Measurements from ENCODE around the gene SLC1A4.

SLC1A4 gene

DNA sequence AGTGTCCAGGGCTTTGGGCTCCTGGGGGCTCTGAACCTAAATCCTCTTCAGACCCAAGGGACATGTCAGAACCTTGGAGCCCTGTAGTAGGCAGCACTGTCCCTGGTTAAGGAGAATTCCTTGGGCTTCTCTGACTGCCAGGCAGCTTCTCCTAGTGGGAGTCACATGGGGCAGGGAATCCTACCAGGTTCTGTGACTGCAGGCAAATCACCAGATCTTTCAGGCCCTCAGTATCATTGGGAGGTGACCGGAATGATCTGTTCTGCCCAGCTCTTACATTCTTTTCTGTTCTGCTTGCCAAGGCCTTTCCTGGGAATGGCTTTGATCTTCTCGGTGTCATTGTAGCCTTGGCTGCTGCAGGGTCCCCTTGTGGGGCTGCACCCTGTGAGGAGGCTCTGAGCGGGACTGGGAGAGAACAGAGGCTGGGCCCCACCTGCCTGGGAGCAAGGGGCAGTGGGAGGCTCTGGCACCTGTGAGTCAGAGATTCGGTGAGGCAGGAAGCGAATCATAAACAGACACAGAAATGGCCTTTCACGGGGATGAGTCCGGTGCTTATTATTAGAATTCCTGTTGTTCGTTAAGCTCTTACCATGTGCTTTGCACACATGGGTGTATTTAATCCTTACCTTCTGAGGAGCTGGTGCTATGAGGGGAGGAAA is 81.1 kb downstream of the SLC1A4 start:
- H3K9ac ChIP-seq (ENCODE audit: low read length): peak overlapping the region; percentile 53
- peak overlapping the region in 1 of 2 experiments; percentile 68 for H3K18ac ChIP-seq (ENCODE audit: low read depth in 1 of 2, low read length in 2 of 2)
- peak overlapping the region in 1 of 2 experiments; percentile 52 for H3K4ac ChIP-seq (ENCODE audit: low read depth in 1 of 2, low read length in 2 of 2)
- no peak overlapping the region for H3K14ac ChIP-seq (ENCODE audit: low read length in 2 of 2)
- DNase-seq: peak; percentile 62
- H2BK120ac ChIP-seq (ENCODE audit: low read depth, low read length): no peak overlapping the region
- H2AK5ac ChIP-seq (ENCODE audit: low read length, severe bottlenecking): peak overlapping the region; percentile 49
- peaks cover 36% of the 10 kb centered on the region for H3K79me1 ChIP-seq (replicated peaks; ENCODE audit: low read length, poor library complexity, severe bottlenecking)
- peak overlapping the region; percentile 71 for H2BK15ac ChIP-seq (ENCODE audit: low read depth, poor library complexity, severe bottlenecking)
- H3K36me3 ChIP-seq (ENCODE audit: control insufficient read depth in 1 of 2, insufficient read depth in 2 of 2, low read depth in 1 of 2, low read length in 2 of 2): peaks cover 41 to 62% of the 10 kb centered on the region in 2 experiments
- no peaks in the 10 kb centered on the region for H3K27me3 ChIP-seq (ENCODE audit: control insufficient read depth in 1 of 2, insufficient read depth in 1 of 2, low read length in 2 of 2)
- no peak overlapping the region for H2BK12ac ChIP-seq (ENCODE audit: low read length in 2 of 2)
- no peak overlapping the region for H4K91ac ChIP-seq (ENCODE audit: low read length)
- no peaks in the 10 kb centered on the region for H3K9me3 ChIP-seq (ENCODE audit: control insufficient read depth, low read length)
- no peak overlapping the region for H2BK5ac ChIP-seq (ENCODE audit: low read depth, low read length, poor library complexity, severe bottlenecking)
- H3K4me2 ChIP-seq (ENCODE audit: low read length, poor library complexity, severe bottlenecking): no peak overlapping the region
- H2AFZ ChIP-seq (ENCODE audit: low read depth, low read length): no peak overlapping the region
- H3K27ac ChIP-seq (ENCODE audit: low read length, poor library complexity, severe bottlenecking): peak overlapping the region; percentile 11
- WGBS: 32% methylated on average over 8 of the region's 8 CpGs
- no peak overlapping the region for H3K23ac ChIP-seq (ENCODE audit: low read length in 2 of 2)
- H3K4me1 ChIP-seq (ENCODE audit: control insufficient read depth, insufficient read depth, low read depth, low read length): peaks cover 30% of the 10 kb centered on the region
- H4K8ac ChIP-seq (ENCODE audit: low read length): peak overlapping the region; percentile 19
- H3K4me3 ChIP-seq (ENCODE audit: insufficient read depth in 1 of 2, low read depth in 1 of 2, low read length in 2 of 2): no peak overlapping the region

- H3K14ac ChIP-seq (ENCODE audit: low read length in 2 of 2): no peak overlapping the region
- H3K79me1 ChIP-seq (replicated peaks; ENCODE audit: low read length, poor library complexity, severe bottlenecking): peaks cover 36% of the 10 kb centered on the region
- no peak overlapping the region for H3K4me2 ChIP-seq (ENCODE audit: low read length, poor library complexity, severe bottlenecking)
- H4K8ac ChIP-seq (ENCODE audit: low read length): no peak overlapping the region
- no peak for DNase-seq
- peak overlapping the region; percentile 6 for H3K27ac ChIP-seq (ENCODE audit: low read length, poor library complexity, severe bottlenecking)
- H2AK5ac ChIP-seq (ENCODE audit: low read length, severe bottlenecking): peak overlapping the region; percentile 3
- peaks cover 43 to 67% of the 10 kb centered on the region in 2 experiments for H3K36me3 ChIP-seq (ENCODE audit: control insufficient read depth in 1 of 2, insufficient read depth in 2 of 2, low read depth in 1 of 2, low read length in 2 of 2)
- H3K4me1 ChIP-seq (ENCODE audit: control insufficient read depth, insufficient read depth, low read depth, low read length): peaks cover 29% of the 10 kb centered on the region
- no peaks in the 10 kb centered on the region for H3K9me3 ChIP-seq (ENCODE audit: control insufficient read depth, low read length)
- H3K23ac ChIP-seq (ENCODE audit: low read length in 2 of 2): no peak overlapping the region
- H3K4ac ChIP-seq (ENCODE audit: low read depth in 1 of 2, low read length in 2 of 2): no peak overlapping the region
- H2AFZ ChIP-seq (ENCODE audit: low read depth, low read length): no peak overlapping the region
- no peak overlapping the region for H2BK12ac ChIP-seq (ENCODE audit: low read length in 2 of 2)
- peak overlapping the region; percentile 53 for H3K9ac ChIP-seq (ENCODE audit: low read length)
- H2BK5ac ChIP-seq (ENCODE audit: low read depth, low read length, poor library complexity, severe bottlenecking): no peak overlapping the region
- peak overlapping the region in 1 of 2 experiments; percentile 1 for H3K18ac ChIP-seq (ENCODE audit: low read depth in 1 of 2, low read length in 2 of 2)
- no peak overlapping the region for H2BK120ac ChIP-seq (ENCODE audit: low read depth, low read length)
- WGBS: 90% methylated on average over 6 of the region's 6 CpGs
- H3K27me3 ChIP-seq (ENCODE audit: control insufficient read depth in 1 of 2, insufficient read depth in 1 of 2, low read length in 2 of 2): no peaks in the 10 kb centered on the region
- H2BK15ac ChIP-seq (ENCODE audit: low read depth, poor library complexity, severe bottlenecking): no peak overlapping the region
- H4K91ac ChIP-seq (ENCODE audit: low read length): no peak overlapping the region
- H3K4me3 ChIP-seq (ENCODE audit: insufficient read depth in 1 of 2, low read depth in 1 of 2, low read length in 2 of 2): no peak overlapping the region
Observed at GRCh38 chr2:65070856-65071255, 81.7 kb downstream of the SLC1A4 start.

DNA sequence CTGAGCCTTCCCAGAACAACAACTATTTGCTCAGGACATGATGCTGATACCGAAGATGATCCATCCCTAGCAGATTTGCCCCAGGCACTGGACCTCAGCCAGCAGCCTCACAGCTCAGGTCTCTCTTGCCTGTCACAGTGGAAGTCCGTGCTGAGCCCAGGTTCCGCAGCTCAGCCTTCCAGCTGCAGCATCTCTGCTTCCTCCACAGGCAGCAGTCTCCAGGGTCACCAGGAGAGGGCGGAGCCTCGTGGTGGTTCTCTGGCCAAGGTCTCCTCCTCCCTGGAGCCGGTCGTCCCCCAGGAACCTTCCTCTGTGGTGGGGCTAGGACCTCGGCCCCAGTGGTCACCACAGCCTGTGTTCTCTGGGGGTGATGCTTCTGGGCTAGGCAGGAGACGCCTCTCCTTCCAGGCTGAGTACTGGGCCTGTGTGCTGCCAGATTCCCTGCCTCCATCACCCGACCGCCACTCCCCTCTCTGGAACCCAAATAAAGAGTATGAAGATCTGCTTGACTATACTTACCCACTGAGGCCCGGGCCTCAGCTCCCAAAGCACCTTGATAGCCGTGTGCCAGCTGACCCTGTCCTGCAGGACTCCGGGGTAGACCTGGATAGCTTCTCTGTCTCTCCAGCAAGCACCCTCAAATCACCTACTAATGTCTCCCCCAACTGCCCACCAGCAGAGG is 82.4 kb downstream of the SLC1A4 start:
- no peaks in the 10 kb centered on the region for H3K27me3 ChIP-seq (ENCODE audit: control insufficient read depth in 1 of 2, insufficient read depth in 1 of 2, low read length in 2 of 2)
- no peak overlapping the region for H3K9ac ChIP-seq (ENCODE audit: low read length)
- H2BK15ac ChIP-seq (ENCODE audit: low read depth, poor library complexity, severe bottlenecking): no peak overlapping the region
- no peak overlapping the region for H2AK5ac ChIP-seq (ENCODE audit: low read length, severe bottlenecking)
- H3K9me3 ChIP-seq (ENCODE audit: control insufficient read depth, low read length): no peaks in the 10 kb centered on the region
- H3K18ac ChIP-seq (ENCODE audit: low read depth in 1 of 2, low read length in 2 of 2): no peak overlapping the region
- no peak overlapping the region for H3K4me2 ChIP-seq (ENCODE audit: low read length, poor library complexity, severe bottlenecking)
- WGBS: 92% methylated on average over 14 of the region's 14 CpGs
- no peak overlapping the region for H3K27ac ChIP-seq (ENCODE audit: low read length, poor library complexity, severe bottlenecking)
- peak overlapping the region; percentile 31 for H4K91ac ChIP-seq (ENCODE audit: low read length)
- H2BK12ac ChIP-seq (ENCODE audit: low read length in 2 of 2): no peak overlapping the region
- peak; percentile 34 for DNase-seq
- H2AFZ ChIP-seq (ENCODE audit: low read depth, low read length): no peak overlapping the region
- H3K4me3 ChIP-seq (ENCODE audit: insufficient read depth in 1 of 2, low read depth in 1 of 2, low read length in 2 of 2): no peak overlapping the region
- H2BK120ac ChIP-seq (ENCODE audit: low read depth, low read length): no peak overlapping the region
- no peak overlapping the region for H3K4ac ChIP-seq (ENCODE audit: low read depth in 1 of 2, low read length in 2 of 2)
- peaks cover 47 to 73% of the 10 kb centered on the region in 2 experiments for H3K36me3 ChIP-seq (ENCODE audit: control insufficient read depth in 1 of 2, insufficient read depth in 2 of 2, low read depth in 1 of 2, low read length in 2 of 2)
- no peak overlapping the region for H2BK5ac ChIP-seq (ENCODE audit: low read depth, low read length, poor library complexity, severe bottlenecking)
- H3K14ac ChIP-seq (ENCODE audit: low read length in 2 of 2): no peak overlapping the region
- peaks cover 34% of the 10 kb centered on the region for H3K79me1 ChIP-seq (replicated peaks; ENCODE audit: low read length, poor library complexity, severe bottlenecking)
- no peak overlapping the region for H4K8ac ChIP-seq (ENCODE audit: low read length)
- H3K23ac ChIP-seq (ENCODE audit: low read length in 2 of 2): no peak overlapping the region
- peaks cover 33% of the 10 kb centered on the region for H3K4me1 ChIP-seq (ENCODE audit: control insufficient read depth, insufficient read depth, low read depth, low read length)

DNA sequence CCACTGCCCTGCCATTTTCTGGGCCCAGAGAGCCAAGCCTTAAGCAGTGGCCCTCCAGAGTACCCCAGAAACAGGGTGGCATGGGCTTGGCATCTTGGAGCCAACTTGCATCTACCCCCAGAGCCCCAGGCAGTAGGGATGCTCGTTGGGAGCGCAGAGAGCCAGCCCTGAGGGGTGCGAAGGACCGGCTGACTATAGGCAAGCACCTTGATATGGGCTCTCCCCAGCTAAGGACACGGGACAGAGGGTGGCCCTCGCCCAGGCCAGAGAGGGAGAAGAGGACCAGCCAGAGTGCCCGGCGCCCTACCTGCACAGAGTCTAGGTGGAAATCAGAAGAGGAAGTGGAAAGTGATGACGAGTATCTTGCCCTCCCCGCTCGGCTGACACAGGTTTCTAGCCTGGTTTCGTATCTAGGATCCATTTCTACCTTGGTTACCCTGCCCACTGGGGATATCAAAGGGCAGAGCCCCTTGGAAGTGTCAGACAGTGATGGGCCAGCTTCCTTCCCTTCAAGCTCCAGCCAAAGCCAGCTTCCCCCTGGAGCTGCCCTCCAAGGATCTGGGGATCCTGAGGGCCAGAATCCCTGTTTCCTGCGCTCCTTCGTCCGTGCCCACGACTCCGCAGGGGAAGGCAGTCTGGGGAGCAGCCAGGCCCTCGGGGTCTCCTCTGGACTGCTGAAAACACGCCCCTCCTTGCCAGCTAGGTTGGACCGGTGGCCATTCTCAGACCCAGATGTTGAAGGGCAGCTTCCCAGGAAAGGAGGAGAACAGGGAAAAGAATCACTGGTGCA is 83.2 kb downstream of the SLC1A4 start:
- Histone ChIP-seq H2BK120ac (ENCODE audit: low read depth, low read length) (no peak overlapping the region), H3K4me2 (ENCODE audit: low read length, poor library complexity, severe bottlenecking) (no peak overlapping the region), H3K4me1 (ENCODE audit: control insufficient read depth, insufficient read depth, low read depth, low read length) (peaks cover 35% of the 10 kb centered on the region), H3K9me3 (ENCODE audit: control insufficient read depth, low read length) (no peaks in the 10 kb centered on the region), H4K91ac (ENCODE audit: low read length) (no peak overlapping the region), H3K36me3 (ENCODE audit: control insufficient read depth in 1 of 2, insufficient read depth in 2 of 2, low read depth in 1 of 2, low read length in 2 of 2) (peaks cover 47 to 76% of the 10 kb centered on the region in 2 experiments), H3K14ac (ENCODE audit: low read length in 2 of 2) (no peak overlapping the region), H3K23ac (ENCODE audit: low read length in 2 of 2) (no peak overlapping the region), H3K27ac (ENCODE audit: low read length, poor library complexity, severe bottlenecking) (no peak overlapping the region), H2BK5ac (ENCODE audit: low read depth, low read length, poor library complexity, severe bottlenecking) (no peak overlapping the region), H3K79me1 (replicated peaks; ENCODE audit: low read length, poor library complexity, severe bottlenecking) (peaks cover 36% of the 10 kb centered on the region), H4K8ac (ENCODE audit: low read length) (no peak overlapping the region), H3K4ac (ENCODE audit: low read depth in 1 of 2, low read length in 2 of 2) (no peak overlapping the region), H2AK5ac (ENCODE audit: low read length, severe bottlenecking) (no peak overlapping the region), H3K27me3 (ENCODE audit: control insufficient read depth in 1 of 2, insufficient read depth in 1 of 2, low read length in 2 of 2) (no peaks in the 10 kb centered on the region), H2BK15ac (ENCODE audit: low read depth, poor library complexity, severe bottlenecking) (no peak overlapping the region), H3K18ac (ENCODE audit: low read depth in 1 of 2, low read length in 2 of 2) (no peak overlapping the region), H3K4me3 (ENCODE audit: insufficient read depth in 1 of 2, low read depth in 1 of 2, low read length in 2 of 2) (no peak overlapping the region), H3K9ac (ENCODE audit: low read length) (no peak overlapping the region), H2AFZ (ENCODE audit: low read depth, low read length) (no peak overlapping the region), H2BK12ac (ENCODE audit: low read length in 2 of 2) (no peak overlapping the region)
- DNase-seq: no peak
- 97% methylated on average over 19 of the region's 20 CpGs for WGBS
